HG03045 (cell line): ENCODE measurements around the gene SP140.
"Not testable (repeated sequence)": the region's sequence is repeated elsewhere in the genome, so short reads cannot be mapped to it uniquely, and the experiment has no call there.

Source experiments
- ATAC-seq: cut with Tn5 transposase; IDR thresholded peaks from one replicate; pipeline ENCODE4 v1.9.1; 2021; ENCODE audit warnings: mild to moderate bottlenecking, moderate library complexity; ENCODE audit not compliant: unreplicated experiment

SP140 gene

DNA sequence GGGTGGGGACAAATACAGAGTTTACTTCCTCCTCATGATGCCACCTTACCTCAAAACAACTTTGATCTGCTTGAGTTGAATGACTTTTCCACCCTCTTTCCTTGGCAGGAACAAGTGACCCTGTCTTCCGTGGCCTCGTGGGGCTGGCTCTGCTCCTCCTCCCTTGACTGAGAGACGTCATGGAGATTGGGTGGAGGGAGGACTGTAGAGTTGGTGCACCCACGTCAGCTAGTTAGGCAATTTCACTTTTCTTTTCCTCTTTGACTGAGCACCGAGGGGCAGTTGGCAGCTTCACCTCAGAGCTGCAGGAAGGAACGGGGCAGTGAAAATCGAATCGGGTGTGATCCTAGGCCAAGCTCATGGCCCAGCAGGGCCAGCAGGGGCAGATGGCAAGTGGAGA is at the start of gene SP140:
TSS of gene SP140 (plus strand) at position 251 of the 400 bp plus-strand sequence. CDS start at position 360, 109 bp downstream.
- ATAC-seq, result peak; percentile 78

DNA sequence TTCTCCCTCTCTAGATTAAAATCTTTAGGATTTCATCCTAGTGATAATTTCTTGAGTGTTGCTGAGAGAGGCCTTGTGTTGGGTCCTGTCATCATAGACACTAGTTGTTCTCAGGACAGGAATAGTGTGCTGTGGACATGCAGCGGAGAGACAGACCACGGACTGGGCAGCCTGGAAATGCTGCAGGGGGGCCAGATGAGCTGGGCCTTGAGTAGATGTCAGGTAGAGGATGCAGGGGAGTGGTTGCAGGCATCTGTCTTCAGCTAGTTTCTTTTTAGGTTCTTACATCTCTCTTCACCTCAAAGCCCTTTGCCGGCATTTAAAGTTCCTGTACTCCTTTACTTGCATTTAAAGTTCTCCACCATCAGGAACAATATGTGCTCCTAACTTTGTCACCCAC is 48.5 kb upstream of the SP140 start:
- ATAC-seq, result no peak

DNA sequence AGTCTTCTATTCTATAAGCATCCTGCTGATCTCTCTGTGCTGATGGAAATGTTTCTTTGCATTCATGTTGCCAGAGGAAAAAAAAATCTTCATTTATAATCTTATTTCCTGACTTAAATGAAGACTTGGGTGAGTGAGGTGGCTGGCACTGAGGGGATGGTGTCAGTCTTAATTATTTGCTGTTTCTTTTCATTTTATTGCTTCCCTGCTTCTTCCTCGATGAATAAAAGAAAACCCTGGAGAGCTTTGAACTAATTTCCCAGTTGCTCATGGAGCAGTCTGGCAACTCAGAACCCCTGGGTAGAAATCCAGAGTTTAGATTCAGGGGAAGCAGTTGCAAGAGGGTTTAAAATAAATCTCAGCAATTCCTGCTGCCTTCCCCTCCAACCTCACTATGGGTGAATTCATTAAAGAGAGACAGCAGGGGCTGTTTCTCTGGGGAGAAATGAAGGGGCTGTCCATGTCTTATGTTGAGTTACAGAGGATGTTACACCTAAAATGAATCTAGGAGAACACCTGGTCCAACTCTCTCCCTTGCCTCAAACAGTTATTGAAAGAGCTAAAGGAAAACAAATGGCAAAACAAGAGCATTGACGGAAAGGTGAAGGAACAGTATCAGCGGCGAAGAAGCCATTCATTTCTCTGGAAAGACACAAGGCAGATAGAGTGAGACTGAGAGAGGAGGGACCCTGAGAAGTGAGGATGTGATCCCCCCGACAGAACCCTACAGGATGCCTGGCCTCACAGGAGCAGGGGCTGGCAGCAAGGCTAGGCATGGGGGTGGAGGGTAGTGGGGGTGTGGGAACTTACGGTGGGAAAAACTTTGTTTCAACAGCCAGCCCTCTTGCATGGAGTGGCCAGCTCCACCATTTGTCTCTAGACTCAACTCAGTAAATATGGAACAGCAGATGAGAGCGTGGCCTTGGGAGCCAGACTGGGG is 46.7 kb upstream of the SP140 start:
- ATAC-seq, result no peak

DNA sequence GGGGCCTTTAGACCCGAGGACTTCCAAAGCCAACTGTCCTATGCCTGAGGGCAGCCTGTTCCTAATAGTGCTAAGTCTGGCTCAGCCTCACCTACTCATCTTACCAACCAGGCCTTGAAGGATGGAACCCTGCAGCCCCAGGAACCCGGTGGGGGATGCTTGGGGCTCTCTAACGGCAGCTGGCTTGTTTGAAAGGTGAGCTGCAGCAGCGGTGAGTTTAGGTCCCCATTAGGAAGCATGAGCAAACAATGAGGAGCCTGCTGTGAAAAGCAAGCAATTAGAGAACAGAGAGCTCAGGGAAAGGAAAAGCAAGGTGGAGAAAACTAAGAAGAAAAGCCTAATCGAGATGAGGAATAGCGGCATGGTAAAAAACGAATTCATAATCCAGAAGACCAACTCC is 45.6 kb upstream of the SP140 start:
- no peak for ATAC-seq

DNA sequence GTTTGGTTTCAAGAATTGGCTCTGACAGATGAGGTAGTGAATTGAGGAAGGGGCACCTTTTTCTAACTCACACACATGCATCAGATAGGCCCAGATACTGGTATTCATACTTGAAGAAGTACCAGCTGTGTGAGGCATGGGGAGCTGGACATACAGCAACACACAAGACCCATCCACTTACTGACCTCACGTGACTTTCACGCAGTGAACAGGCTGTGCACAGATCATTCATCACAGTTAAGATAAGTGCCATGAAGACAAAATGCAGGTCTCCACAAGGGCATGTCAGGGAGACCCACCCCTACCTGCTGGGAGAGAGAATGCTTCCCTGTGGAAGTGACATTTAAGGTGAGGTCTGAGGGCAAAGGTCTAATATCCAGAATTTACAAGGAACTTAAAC is 44.3 kb upstream of the SP140 start:
- ATAC-seq, result no peak

DNA sequence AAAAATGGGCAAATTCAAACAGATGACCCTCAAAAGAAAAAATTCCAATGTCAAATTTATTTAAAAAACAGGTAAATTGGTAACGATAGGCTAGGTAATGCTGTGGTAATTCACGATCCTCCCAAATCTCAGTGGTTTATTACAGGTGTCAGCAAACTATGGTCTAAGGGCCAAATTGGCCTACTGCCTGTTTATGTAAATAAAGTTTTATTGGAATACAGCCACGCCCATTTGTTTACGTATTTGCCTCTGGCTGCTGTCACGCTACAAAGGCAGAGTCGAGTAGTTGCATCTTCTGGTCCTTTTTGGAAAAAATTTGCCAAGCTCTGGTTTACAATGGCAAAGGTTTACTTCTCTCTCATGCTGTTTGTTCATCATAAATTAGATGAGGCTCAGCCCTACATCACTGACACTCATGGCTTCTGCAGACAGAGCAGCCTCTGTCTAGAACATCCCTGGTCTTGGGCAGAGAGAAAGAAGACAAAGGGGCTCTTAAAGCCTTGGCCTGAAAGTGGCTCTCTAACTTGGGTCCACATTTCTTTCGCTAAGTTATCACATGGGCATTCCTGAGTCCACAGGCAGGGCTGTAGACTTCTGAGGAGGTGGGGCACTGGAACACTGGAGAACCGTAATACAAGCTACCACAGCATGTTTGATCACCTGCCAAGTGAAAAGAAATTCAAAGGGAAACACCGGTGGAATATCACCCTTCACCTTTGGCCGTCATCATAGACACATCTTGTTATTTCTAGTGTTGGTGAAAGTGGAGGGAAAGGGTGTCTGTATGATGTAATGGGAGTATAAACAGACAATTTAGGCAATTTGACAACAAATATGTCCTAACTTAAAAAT is 40.6 kb upstream of the SP140 start:
- ATAC-seq, result no peak

DNA sequence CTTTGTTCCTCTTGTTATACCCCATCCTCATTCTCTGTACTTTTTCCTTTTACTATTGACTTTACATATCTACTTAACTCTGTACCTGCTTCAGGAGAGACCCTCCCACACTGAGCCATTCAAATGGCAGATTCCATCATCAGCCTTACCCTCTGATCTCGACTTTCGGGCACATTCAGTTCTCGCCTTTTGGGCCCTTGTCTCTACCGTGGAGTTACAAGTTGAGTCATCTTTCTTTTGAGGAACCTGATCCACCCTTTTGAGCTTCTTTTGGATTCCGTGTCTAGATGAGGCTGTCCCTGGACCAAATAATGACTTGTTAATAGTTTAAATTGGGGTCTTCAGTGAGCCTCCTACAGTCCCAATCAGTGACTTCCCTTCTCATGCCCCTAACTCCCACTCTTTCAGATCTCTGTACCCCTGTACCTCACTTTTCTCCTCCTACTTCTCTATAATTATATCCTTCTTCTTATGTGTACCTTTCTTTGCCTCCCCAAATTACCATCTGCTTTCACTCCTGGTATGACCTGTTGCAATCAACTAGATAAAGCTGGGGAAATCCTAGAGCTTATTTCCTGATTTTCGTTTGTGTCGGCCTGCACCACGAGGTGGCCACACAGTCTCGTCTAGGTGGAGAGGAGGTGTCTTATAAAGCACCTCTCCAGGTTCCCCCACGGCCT is 23.0 kb upstream of the SP140 start:
- peak; percentile 51 for ATAC-seq

DNA sequence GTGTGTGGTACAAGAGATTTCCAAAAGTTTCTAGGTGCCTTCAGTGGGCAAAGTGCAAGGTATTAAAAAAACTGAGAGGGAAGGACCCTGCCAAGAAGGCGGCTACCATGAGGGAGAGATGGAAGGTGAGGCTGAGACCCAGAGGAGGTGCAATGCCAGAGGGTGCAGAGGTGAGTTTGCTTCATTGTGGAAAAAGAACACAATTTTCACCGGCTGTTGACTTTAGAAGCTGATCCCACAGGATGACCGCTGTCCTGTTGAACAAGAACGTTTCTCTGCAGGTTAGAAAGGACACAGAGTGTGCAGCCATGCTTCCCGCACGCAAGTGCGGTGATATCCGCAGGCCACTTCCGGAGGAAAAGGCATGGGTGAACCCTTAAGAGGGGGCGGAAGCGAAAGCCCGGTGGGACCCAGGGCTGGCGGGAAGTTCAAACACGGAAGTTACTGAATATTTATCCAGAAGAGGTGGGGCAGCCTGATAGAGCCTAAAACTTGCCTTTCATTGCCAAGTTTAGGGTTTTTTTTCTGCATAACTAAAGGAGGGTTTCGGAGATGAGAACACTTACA is 22.3 kb upstream of the SP140 start:
- peak; percentile 54 for ATAC-seq

DNA sequence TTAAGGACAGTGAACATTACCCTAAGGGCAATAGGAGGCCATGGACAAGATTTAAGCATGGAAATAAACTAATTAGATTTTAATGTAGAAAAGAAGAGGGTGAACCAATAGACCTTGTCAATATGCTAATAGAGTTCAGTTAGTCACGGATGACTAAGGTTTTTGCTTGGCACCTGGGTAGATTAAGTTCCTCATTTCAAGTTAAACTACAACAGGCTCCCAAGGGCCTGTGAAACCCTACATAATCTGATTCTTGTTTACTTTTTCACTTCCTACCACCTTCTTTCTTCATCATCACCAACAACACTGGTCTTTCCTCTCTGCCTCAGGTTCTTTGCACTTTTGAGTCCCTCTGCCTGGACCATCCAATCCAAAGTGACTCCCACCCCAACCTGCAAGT is 20.5 kb upstream of the SP140 start:
- no peak for ATAC-seq

DNA sequence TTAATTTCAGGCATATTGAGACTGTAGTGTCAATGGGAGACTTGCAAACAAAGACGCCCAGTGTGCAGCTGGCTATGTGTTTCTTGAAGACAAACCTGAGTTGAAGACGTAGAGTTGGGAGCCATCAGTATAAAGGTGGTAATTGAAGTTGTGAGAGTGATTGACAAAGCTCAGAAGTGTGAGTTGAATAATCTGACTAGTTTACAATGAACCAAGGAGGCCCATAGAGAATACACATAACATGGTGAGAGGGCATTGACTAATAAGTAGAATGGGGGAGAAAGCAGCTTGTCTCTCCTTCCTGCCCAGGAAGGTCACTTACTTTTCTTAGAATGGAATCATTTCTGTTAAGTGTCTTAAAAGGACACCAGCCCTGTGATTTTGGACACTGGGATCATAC is 19.8 kb upstream of the SP140 start:
- ATAC-seq, result no peak

DNA sequence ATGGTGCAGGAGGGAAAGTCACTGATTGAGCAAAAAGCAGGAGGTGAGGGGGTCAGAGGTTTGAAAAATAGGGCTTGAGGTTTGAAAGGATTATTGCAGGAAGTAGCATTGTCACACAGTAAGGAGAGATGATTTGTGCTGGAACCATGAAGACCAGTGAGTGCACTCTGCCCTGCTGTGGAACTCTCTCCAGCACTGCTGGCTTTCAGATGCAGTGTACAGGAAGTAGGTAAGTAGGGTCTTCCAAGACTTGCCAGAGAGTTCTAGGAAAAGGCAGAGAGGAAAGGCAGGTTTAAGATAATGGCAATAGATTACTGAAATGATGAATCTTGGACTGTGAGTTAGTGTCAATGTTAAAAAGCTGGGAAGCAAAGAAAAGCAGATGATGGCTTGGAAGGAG is 17.0 kb upstream of the SP140 start:
- no peak for ATAC-seq

DNA sequence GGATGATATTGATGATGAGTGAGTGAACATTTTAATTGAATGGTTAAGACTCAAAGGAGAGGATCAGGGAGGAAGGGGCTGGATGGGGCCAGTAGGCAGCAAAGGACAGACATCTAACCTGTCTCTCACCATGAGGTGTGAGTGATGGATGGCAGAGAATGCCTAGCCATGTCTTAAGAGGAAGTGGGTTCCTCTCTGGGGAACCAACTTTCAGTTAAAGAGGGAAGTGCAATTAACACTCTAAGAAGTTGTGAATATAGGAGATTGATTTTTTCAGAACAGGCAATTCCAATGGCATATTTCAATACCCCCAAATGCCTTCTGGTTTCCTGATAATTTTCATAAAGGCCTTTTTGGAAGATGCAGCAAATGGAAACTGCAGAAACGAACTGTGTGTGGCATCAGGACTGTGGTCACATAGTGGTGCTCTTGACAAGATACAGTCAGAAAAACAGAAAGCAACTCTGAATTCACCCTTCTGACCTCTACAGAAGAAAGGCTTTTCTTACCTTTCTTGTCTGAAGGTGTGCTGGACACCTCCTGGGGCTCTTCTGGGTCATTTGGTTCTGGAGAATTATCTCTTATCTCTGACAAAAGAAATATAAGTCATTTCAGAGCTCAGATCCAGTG is 16.0 kb upstream of the SP140 start:
- ATAC-seq, result no peak

DNA sequence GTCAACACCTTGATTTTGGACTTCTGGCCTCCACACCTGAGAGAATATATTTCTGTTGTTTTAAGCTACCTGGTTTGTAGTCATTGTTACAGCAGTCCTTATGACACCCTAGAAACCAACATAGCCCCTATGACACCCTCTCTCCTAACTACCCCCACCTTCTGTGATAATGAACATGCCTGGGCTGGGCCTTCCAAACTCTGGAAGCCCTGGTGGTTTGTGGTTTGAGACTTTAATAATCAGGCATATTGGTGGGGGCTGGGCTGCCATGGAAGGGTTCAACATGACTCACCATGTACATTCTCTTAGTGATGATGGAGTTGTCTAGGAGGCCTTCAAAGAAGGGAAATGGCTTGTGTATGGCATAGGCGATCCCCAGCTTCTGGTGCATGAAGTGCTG is 9.0 kb upstream of the SP140 start:
- ATAC-seq, result no peak

DNA sequence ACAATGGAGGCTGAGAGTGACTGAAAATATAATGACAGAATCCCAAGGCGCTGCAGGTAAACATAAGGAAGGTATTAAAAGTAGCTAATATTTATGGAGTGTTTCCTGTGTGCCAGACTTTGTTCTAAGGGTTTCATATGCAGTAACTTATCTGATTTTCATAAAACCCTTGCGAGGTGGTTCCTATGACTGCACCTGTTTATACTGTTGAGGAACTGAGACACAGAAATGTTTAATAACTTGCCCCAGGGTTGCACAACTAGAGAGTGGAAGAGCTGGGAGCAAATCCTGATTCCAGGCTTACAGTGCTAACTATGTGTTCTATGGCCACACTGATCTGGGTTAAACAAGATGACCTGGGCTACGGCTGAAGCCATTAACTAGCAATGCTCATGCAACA is 8.1 kb upstream of the SP140 start:
- ATAC-seq, result no peak

DNA sequence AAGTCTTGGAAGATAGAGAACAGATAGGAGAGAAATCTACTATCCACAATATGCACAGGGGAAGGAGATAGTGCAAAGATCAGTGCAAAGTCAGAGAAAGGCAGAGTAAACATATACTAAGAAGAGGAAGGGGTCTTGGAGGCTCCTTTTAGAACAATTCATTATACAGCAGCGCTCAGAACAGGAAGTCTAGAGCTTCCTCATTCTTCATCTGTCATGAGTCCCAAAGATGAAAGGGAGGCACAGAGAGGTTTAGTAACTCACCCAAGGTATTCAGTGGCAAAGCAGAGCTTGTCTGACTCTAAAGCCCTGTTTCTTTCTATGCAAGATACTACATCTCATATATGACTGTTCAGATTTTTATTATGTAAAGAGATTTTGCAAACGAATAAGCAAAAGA is 7.1 kb upstream of the SP140 start:
- ATAC-seq, result no peak

DNA sequence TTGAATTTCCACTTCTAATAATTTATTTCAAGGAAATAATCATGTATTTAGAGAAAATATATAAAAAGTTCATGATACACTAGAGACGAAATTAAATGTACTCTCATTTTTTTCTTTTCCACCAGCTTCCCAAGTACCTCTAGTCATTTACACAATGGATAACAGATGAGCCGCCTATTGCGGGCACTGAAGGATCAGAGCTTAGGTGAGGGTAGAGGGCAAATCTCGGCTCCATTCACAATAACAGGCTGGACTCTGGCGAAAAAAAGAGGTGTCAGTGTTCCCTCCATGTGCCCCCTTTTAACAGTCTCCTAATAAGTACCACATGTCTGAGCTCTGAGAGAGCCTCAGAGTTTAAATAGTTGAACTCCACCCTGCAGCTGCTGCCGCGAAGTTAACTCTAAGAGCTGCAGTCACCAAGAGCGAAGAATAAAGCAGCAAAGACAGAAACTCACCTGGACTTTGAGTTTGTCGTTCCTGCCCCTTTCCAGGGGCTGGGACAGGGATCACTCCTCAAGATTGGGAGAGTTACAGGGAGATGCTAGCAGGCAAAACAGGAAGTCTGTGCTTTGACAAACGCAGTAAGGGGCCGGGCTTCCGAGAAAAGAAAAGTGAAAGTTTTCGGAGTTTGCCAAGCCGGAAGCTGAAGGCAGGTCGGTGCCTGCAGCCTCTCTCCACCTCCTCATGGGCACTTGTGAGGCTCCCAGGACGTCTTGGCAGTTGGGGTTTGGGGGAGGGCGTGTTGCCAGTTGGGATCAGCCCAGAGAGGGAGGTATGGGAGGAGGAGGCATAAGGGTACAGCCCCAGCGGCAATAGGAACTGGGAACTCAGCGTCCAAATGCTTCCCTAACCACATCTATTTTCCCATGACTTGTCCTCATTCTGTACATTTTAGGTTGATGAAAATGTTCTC is 5.9 kb upstream of the SP140 start, which contains the start of gene SP110:
TSS of gene SP110 (minus strand) at position 566 of the 913 bp plus-strand sequence. CDS start 3,057 bp downstream, outside the sequence.
- ATAC-seq, result peak; percentile 78

DNA sequence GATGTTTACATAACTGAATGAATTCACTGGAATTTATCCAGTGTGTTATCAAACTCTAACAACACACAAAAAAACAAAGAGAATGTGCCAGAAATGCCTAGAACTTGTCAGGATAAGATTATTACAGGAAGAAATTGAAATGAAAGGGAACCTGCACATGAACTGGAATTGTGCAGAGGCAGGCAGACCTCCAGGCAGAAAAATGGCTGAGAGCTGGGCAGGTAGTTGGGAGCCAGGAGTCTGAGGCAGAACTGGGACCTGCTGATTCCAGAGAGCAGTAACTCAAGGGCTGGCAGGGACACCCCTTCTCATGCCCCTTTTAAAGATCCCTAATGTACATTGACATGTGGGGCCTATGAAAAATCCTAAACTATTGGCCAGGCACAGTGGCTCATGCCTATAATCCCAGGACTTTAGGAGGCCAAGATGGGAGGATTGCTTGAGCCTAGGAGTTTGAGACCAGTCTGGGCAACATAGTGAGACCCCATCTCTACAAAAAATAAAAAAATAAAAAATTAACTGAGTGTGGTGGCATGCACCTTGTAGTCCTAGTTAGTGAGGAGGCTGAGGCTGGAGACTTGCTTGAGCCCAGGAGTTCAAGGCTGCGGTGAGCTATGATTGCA is 5.1 kb upstream of the SP140 start:
- no peak for ATAC-seq

DNA sequence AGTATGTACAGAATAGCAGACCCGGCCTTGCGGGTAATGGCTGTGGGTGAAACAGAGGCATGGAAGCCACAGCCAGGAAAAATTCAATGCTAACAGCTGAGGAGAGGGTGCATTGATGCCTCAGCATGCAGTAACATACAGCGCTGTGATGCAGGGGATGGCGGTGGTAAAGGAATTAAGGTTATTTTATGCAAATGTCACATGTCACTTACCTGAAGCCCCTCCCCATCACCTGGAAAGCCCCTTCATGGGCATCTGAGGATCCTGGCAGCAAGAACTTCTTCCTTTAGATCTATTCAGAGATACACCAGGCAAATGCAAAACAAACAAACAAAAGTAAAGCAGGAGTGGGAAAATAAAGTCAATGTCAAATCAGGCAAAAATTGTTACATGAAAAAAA is 4.0 kb upstream of the SP140 start:
- no peak for ATAC-seq

DNA sequence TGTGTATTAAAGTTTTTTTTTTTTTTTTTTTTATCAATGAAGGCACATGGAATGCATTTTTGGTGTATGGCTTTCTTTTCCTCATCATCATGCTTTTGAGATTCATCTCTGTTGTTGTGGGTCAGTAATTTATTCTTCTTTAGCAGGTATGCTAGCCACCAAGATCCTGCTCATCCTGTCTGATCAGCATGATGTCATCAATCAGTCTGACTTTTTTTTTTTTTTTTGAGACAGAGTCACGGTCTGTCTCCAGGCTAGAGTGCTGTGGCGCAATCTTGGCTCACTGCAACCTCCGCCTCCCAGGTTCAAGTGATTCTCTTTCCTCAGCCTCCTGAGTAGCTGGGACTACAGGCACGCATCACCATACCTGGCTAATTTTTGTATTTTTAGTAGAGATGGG is 2.7 kb upstream of the SP140 start:
- not testable (repeated sequence) for ATAC-seq
